WTC11 (cell line): ENCODE data around the gene LILRB3. TPM values are rescaled to one million over a fixed set of nuclear protein-coding genes. Genes with fewer than 3 reads are reported as not detected.
A peak's percentile ranks its signal among the peaks of the same experiment; 100 is the strongest.

ENCODE experiments used
- ATAC-seq: fragments of 200-7000 bp; cut with Tn5 transposase; 2 replicates; pipeline ENCODE4 v1.10.0; 2021; ENCODE audit warnings: mild to moderate bottlenecking, moderate library complexity
- CTCF ChIA-PET: fragments of 300-600 bp; sonication (Branson Sonifier 250); formaldehyde crosslinking; loops from one replicate; lab custom pipeline; 2021; ENCODE audit warnings: antibody characterized with exemption; lab: Charles Lee
- POLR2A ChIA-PET: fragments of 350-600 bp; sonication (Branson Sonifier 250); formaldehyde crosslinking; loops from one replicate; lab custom pipeline; 2021; ENCODE audit warnings: antibody characterized with exemption; lab: Charles Lee
- DNase-seq: peaks from one replicate; pipeline ENCODE4 v3.0.0; 2021; ENCODE audit warnings: low spot score
- H3K27ac Mint-ChIP-seq: 2 replicates; pipeline ENCODE4 v1.8.0; 2021; ENCODE audit warnings: mixed read lengths
- H3K27me3 Mint-ChIP-seq: 2 replicates; pipeline ENCODE4 v1.8.0; 2021; ENCODE audit warnings: low read depth, mild to moderate bottlenecking, moderate library complexity, mixed read lengths
- H3K36me3 Mint-ChIP-seq: 2 replicates; pipeline ENCODE4 v1.8.0; 2021; ENCODE audit warnings: mixed read lengths
- H3K4me1 Mint-ChIP-seq: 2 replicates; pipeline ENCODE4 v1.8.0; 2022; ENCODE audit warnings: mixed read lengths
- H3K4me3 Mint-ChIP-seq: 2 replicates; pipeline ENCODE4 v1.8.0; 2021; ENCODE audit warnings: mild to moderate bottlenecking, moderate library complexity, mixed read lengths
- H3K9me3 Mint-ChIP-seq: 2 replicates; pipeline ENCODE4 v1.8.0; 2021; ENCODE audit warnings: mixed read lengths
- ARID4B ChIP-seq: sonication (generic); formaldehyde crosslinking; IDR thresholded peaks from 2 replicates; pipeline ENCODE4 v1.8.0; 2023; ENCODE audit warnings: missing genetic modification reagents, mild to moderate bottlenecking, borderline replicate concordance
- ETV6 ChIP-seq: sonication (generic); formaldehyde crosslinking; IDR thresholded peaks from 2 replicates; pipeline ENCODE4 v1.8.1; 2022; ENCODE audit warnings: mild to moderate bottlenecking, missing genetic modification reagents
- FOXP1 ChIP-seq: sonication (generic); formaldehyde crosslinking; IDR thresholded peaks from 2 replicates; pipeline ENCODE4 v1.8.0; 2022; ENCODE audit warnings: missing genetic modification reagents, mild to moderate bottlenecking, moderate library complexity, borderline replicate concordance
- GRHL2 ChIP-seq: fragments of 250-450 bp; sonication (Bioruptor Pico); IDR thresholded peaks from 2 replicates; pipeline ENCODE4 v1.8.0; 2022; ENCODE audit warnings: mild to moderate bottlenecking, moderate library complexity; ENCODE audit not compliant: insufficient replicate concordance, severe bottlenecking
- HMGA2 ChIP-seq: fragments of 250-450 bp; sonication (Bioruptor Pico); IDR thresholded peaks from 2 replicates; pipeline ENCODE4 v1.4.0; 2021; ENCODE audit warnings: mild to moderate bottlenecking, moderate library complexity
- IRF1 ChIP-seq: sonication (generic); formaldehyde crosslinking; IDR thresholded peaks from 2 replicates; pipeline ENCODE4 v1.8.0; 2023; ENCODE audit warnings: missing genetic modification reagents
- JUN ChIP-seq: sonication (generic); formaldehyde crosslinking; IDR thresholded peaks from 2 replicates; pipeline ENCODE4 v1.8.0; 2023; ENCODE audit warnings: mild to moderate bottlenecking, missing genetic modification reagents
- OVOL2 ChIP-seq: fragments of 250-450 bp; sonication (Bioruptor Pico); IDR thresholded peaks from 2 replicates; pipeline ENCODE4 v1.9.0; 2021; ENCODE audit warnings: mild to moderate bottlenecking, borderline replicate concordance
- PRRX2 ChIP-seq: fragments of 250-450 bp; sonication (Bioruptor Pico); IDR thresholded peaks from 2 replicates; pipeline ENCODE4 v1.8.0; 2021; ENCODE audit warnings: mild to moderate bottlenecking
- SMAD3 ChIP-seq: sonication (generic); formaldehyde crosslinking; IDR thresholded peaks from 2 replicates; pipeline ENCODE4 v1.8.0; 2022; ENCODE audit warnings: missing genetic modification reagents, mild to moderate bottlenecking, borderline replicate concordance
- TCF7 ChIP-seq: sonication (generic); formaldehyde crosslinking; IDR thresholded peaks from 2 replicates; pipeline ENCODE4 v1.8.0; 2022; ENCODE audit warnings: mild to moderate bottlenecking, low read depth, missing genetic modification reagents, moderate library complexity
- USF1 ChIP-seq: sonication (generic); formaldehyde crosslinking; IDR thresholded peaks from 2 replicates; pipeline ENCODE4 v1.8.0; 2022; ENCODE audit warnings: mild to moderate bottlenecking, missing genetic modification reagents
- ZNF219 ChIP-seq: sonication (generic); formaldehyde crosslinking; IDR thresholded peaks from 2 replicates; pipeline ENCODE4 v1.8.0; 2023; ENCODE audit warnings: missing genetic modification reagents, mild to moderate bottlenecking, borderline replicate concordance
- ZNF263 ChIP-seq: sonication (generic); formaldehyde crosslinking; IDR thresholded peaks from 2 replicates; pipeline ENCODE4 v1.8.1; 2022; ENCODE audit warnings: low read depth, mild to moderate bottlenecking, moderate library complexity, missing genetic modification reagents
- ZNF317 ChIP-seq: sonication (generic); formaldehyde crosslinking; IDR thresholded peaks from 2 replicates; pipeline ENCODE4 v1.8.1; 2023; ENCODE audit warnings: low read depth, mild to moderate bottlenecking, moderate library complexity, missing genetic modification reagents, borderline replicate concordance
- ZNF423 ChIP-seq: fragments of 250-450 bp; sonication (Bioruptor Pico); IDR thresholded peaks from 2 replicates; pipeline ENCODE4 v2.1.2; 2022; ENCODE audit warnings: mild to moderate bottlenecking, moderate library complexity
- ZNF512 ChIP-seq: sonication (generic); formaldehyde crosslinking; IDR thresholded peaks from 2 replicates; pipeline ENCODE4 v1.8.1; 2022; ENCODE audit warnings: missing genetic modification reagents, borderline replicate concordance
- ZNF671 ChIP-seq: fragments of 250-450 bp; sonication (Bioruptor Pico); IDR thresholded peaks from 2 replicates; pipeline ENCODE4 v1.8.0; 2021; ENCODE audit warnings: mild to moderate bottlenecking
- total RNA-seq: library from RNA; stranded (reverse); gene quantifications from 3 replicates; pipeline ENCODE4 v1.2.3, GENCODE V29; 2021
- TF ChIP-seq, protein P1 (sequence below): sonication (generic); formaldehyde crosslinking; IDR thresholded peaks from 2 replicates; pipeline ENCODE4 v1.8.1; 2022; ENCODE audit warnings: mild to moderate bottlenecking, moderate library complexity, missing genetic modification reagents
- TF ChIP-seq, protein P2 (sequence below): fragments of 250-450 bp; sonication (Bioruptor Pico); conservative IDR thresholded peaks from 2 replicates; pipeline ENCODE4 v1.9.0; 2021; ENCODE audit warnings: mild to moderate bottlenecking
- TF ChIP-seq, protein P3 (sequence below): fragments of 250-450 bp; sonication (Bioruptor Pico); IDR thresholded peaks from 2 replicates; pipeline ENCODE4 v2.1.2; 2022; ENCODE audit warnings: mild to moderate bottlenecking, moderate library complexity
- TF ChIP-seq, protein P4 (sequence below): sonication (generic); formaldehyde crosslinking; conservative IDR thresholded peaks from 2 replicates; pipeline ENCODE4 v1.8.1; 2022; ENCODE audit warnings: mild to moderate bottlenecking, missing genetic modification reagents

LILRB3 gene
- total RNA-seq, 1 experiment from 2014 or later = not detected

- TF ChIP-seq, protein P1, sequence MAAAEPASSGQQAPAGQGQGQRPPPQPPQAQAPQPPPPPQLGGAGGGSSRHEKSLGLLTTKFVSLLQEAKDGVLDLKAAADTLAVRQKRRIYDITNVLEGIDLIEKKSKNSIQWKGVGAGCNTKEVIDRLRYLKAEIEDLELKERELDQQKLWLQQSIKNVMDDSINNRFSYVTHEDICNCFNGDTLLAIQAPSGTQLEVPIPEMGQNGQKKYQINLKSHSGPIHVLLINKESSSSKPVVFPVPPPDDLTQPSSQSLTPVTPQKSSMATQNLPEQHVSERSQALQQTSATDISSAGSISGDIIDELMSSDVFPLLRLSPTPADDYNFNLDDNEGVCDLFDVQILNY (CRISPR knock-in tag) = no peak
- TF ChIP-seq FOXP1 (CRISPR knock-in tag) (no peak), JUN (CRISPR knock-in tag) (no peak), IRF1 (CRISPR knock-in tag) (no peak), USF1 (0 out of 2 replicates have a peak, but pooled peaks have one; percentile 38), PRRX2 (CRISPR knock-in tag) (no peak), ZNF219 (peak; percentile 53; the same call in 1 of the 2 replicates)
- TF ChIP-seq, protein P2, sequence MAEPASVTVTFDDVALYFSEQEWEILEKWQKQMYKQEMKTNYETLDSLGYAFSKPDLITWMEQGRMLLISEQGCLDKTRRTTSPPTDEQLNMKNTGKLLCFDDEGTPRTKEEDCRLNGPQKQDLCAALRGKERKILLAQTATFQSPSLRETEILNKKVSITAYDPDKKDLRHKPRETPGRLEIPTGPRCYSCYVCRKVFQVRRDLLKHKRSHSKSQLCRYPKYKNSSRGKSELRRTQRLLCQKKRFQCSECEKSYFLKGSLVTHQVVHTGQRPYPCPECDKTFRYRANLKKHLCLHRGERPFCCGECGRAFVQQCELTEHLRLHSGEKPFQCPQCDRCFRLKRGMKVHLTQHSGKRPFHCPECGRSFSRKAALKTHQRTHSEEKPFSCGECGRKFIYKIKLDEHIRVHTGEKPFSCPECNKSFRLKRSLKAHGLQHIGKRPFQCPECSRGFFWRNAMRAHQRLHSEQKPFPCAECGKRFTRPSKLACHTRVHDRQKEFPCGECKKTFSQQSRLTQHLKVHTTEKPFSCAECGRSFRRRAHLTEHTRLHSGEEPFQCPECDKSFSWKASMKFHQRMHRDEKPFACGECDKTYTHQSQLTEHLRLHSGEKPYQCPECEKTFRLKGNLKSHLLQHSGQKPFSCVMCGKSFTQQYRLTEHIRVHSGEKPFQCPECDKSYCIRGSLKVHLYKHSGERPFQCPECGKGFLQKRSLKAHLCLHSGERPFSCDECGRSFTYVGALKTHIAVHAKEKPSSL (CRISPR knock-in tag) = no peak
- TF ChIP-seq, protein P3, sequence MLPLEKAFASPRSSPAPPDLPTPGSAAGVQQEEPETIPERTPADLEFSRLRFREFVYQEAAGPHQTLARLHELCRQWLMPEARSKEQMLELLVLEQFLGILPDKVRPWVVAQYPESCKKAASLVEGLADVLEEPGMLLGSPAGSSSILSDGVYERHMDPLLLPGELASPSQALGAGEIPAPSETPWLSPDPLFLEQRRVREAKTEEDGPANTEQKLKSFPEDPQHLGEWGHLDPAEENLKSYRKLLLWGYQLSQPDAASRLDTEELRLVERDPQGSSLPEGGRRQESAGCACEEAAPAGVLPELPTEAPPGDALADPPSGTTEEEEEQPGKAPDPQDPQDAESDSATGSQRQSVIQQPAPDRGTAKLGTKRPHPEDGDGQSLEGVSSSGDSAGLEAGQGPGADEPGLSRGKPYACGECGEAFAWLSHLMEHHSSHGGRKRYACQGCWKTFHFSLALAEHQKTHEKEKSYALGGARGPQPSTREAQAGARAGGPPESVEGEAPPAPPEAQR = no peak
- TF ChIP-seq, all 79 proteins: peak for 5
Measured at GRCh38 chr19:54208784-54209057, 14.1 kb downstream of the LILRB3 start (continued).

GRCh38 chr19:54207983-54208783 is 14.6 kb downstream of the LILRB3 start:
- Mint-ChIP-seq H3K4me3 (no peak overlapping the region), H3K4me1 (peaks cover 46% of the 10 kb centered on the region), H3K9me3 (no peaks in the 10 kb centered on the region), H3K36me3 (peaks cover 57% of the 10 kb centered on the region), H3K27me3 (no peaks in the 10 kb centered on the region; the same call in 1 of the 2 replicates), H3K27ac (peak overlapping the region; percentile 97)
- peak; percentile 2 for ATAC-seq
- CTCF ChIA-PET = interaction anchor here (0.8 to 2.6 kb wide), 4 partner anchors 19 to 58 kb away, joined by 4 to 14 read pairs (median 4); partner anchors contain the start of gene MBOAT7
- DNase-seq = no peak
- POLR2A ChIA-PET = interaction anchor here (1.5 to 3.9 kb wide), 4 partner anchors 8 to 58 kb away, joined by 4 to 21 read pairs (median 7); partner anchors contain the start of genes MBOAT7, RPS9 and TSEN34
- TF ChIP-seq ARID4B (no peak), GRHL2 (no peak), ETV6 (CRISPR knock-in tag) (no peak), TCF7 (no peak), HMGA2 (no peak), JUN (CRISPR knock-in tag) (peak; percentile 48; the same call in 1 of the 2 replicates), ZNF423 (CRISPR knock-in tag) (no peak), ZNF671 (CRISPR knock-in tag) (peak; percentile 93), SMAD3 (CRISPR knock-in tag) (0 out of 2 replicates have a peak, but pooled peaks have one; percentile 71), ZNF512 (CRISPR knock-in tag) (no peak), ZNF317 (CRISPR knock-in tag) (no peak), OVOL2 (CRISPR knock-in tag) (no peak), ZNF263 (CRISPR knock-in tag) (no peak)
- TF ChIP-seq, protein P4, sequence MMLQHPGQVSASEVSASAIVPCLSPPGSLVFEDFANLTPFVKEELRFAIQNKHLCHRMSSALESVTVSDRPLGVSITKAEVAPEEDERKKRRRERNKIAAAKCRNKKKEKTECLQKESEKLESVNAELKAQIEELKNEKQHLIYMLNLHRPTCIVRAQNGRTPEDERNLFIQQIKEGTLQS = no peak
